ENCODE data around the gene SDK2.

The SDK2 gene

DNA sequence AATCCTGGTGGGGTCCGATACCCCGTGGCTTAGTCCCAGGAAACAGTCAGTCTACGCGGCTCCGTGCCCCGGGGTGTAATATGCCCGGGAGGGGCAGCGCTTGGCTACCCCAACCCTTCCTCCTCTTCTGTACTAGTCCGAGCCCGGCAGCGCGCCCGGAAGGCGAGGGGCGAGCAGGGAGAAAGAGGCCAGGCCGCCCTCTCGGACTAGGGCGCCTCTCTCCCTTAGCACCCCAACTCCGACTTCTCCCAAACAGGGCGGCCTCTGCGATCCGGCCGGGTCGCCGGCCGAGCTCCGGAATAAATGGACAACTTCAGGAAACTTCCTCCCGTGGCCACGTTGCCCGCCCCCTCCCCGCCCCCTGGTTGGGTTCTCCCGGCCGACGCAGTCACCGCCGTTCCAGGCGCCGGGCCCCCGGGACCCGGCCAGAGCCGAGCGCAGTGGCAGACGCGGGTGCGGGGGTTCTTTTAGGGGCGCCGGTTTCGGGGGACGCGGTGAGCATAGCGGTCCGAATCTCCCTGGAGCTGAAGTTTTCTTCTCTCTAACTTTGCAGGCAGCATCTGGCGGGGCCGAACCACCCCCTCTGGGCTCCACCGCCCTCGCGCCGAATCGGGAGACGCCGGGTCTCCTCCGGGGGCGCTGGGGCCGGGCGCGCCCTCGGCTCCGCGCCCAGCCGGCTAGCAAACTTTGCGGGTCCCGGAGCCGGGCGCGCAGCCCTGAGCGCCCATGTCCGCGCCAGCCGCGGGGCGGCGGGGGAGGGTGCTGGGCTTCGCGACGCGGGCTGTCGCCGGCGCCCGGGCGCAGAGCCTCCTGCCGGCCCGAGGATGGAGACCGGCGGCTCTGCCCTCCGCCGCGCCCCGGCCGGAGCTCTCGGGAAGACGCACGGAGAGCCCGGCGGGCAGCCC is at the start of gene SDK2:
Gene SDK2, minus strand, starts transcription at position 301 of the 905 bp plus-strand sequence. CDS start 357 bp downstream, outside the sequence.
- no peak for DNase-seq (ENCODE audit: low read depth)

DNA sequence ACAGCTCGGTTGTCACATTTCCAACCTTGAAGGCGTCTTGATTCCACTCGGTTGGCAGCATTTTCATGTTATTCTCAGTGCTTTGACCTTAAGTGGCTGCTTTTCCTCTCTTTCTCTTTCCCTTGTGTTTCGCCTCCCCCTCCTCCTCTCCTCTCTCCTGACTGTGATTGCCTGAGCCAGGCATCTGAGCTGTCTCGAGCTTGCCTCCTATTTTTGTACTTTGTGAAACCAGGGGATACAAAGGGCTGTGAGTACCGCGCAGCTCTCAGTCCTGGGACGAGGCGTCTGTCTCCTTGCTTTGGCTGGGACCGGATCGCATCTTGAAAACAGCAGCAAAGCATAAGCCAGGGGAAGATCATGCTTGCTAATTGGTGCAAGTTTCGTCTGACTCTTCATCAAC is 48.8 kb upstream of the SDK2 start:
- DNase-seq (ENCODE audit: low read depth), result no peak

DNA sequence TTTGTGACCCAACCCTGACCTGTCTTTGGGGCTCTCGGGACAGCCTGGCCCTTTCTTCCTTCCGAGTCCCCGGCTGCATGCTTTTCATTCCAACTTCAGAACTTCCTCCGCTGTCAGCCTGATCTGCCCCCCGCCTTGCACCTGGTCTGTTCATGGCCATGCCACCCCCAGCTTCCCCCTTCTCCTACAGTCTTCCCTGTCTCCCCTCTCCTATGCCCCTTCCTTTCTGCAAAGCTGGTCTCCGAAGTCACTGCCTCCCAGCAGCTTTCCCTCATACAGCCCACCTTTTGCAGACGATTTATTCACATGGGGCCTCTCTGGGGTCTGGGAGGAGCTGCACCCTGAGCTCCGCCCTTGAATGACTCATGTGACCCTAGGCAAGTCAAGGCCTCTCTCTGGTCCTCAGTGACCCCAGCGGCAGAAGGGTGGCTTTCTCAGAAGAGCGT is 47.1 kb upstream of the SDK2 start:
- no peak for DNase-seq (ENCODE audit: low read depth)

DNA sequence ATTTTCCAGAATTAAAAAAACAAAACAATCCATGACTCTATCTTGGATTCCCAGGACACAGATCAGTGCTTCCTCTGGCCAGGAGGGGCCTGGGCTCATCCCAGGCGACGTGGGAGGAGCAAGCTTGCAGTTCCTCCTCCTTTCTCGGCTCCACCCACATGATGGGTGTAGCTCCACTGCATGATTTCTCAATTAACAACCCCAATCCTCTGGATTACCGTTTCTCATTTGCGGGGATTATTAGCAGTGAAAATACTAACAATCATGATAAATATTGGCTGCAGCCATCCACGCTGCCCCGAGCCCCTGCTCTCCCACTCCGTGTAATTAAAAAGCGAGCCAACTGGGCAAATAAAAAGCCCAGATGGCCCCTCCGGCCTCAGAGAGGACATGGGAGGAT is 46.4 kb upstream of the SDK2 start:
- DNase-seq (ENCODE audit: low read depth), result no peak

DNA sequence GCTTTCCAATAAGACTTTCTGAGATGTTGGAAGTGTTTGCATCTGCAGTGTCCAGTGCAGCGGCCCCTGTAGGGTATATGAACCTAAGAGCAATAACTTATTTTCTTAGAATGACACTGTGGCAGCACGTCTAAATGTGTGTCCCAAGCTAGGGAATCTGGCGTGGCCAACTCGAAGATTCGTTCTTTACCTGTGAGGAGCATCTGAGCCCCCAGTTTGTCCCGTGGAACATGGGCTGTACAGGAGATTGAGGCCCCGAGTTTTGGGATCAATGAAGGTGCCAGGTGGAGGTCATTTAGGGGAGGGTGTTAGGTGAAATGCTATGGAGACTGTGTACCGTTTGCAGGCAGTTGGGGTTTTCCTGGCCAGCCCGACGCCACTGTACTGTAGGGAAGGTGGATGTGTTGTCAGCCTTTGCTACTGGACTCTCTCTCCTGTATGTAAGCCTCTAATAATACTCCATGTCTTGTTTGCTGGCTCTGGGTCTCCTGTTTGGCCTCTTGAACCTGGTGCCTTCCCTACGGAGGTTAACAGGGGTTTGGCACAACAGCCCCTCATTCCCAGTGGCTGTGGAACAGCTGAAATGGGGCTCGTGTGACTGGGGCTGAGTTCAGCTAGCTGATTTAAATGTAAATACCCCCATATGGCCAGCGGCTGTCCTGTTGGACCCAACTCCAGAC is 45.5 kb upstream of the SDK2 start:
- no peak for DNase-seq (ENCODE audit: low read depth)

DNA sequence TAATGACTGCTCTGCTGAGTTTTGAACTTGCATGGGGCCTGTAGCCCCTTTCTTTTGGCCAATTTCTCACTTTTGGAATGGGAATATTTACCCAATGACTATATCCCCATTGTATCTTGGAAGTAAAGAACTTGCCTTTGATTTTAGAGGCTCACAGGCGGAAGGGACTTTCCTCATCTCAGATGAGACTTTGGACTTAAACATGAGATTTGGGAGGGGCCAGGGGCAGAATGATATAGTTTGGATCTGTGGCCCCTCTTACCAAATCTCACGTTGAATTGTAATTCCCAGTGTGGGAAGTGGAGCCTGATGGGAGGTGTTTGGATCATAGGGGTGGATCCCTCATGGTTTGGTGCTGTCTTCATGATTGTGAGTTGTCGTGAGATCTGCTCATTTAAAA is 42.7 kb upstream of the SDK2 start:
- no peak for DNase-seq (ENCODE audit: low read depth)

- DNase-seq (ENCODE audit: low read depth), result no peak
Observed at GRCh38 chr17:73686126-73686525, 41.9 kb upstream of the SDK2 start.

- DNase-seq (ENCODE audit: low read depth), result no peak
Observed at GRCh38 chr17:73684183-73684582, 39.9 kb upstream of the SDK2 start.

DNA sequence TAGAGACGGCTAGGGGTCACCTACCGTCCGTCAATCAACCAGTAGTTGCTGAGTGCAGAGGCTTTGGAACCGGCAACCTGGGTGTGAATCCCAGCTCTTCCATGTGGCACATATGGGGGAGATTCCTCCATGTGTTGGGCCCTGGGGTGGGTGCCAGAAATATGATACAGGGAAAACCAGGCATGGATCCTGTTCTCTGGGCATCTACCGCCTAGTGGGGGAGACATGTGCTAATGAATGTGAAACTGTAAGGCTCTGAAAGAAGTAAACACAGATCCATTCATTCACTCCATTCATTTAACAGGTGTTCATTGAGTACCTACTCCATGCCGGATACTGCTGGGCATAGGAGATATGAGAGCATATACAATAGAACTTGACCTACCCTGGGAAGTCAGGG is 39.5 kb upstream of the SDK2 start:
- no peak for DNase-seq (ENCODE audit: low read depth)

- no peak for DNase-seq (ENCODE audit: low read depth)
Observed at GRCh38 chr17:73681946-73682345, 37.7 kb upstream of the SDK2 start.

- DNase-seq (ENCODE audit: low read depth), result no peak
Observed at GRCh38 chr17:73679476-73679875, 35.2 kb upstream of the SDK2 start.

DNA sequence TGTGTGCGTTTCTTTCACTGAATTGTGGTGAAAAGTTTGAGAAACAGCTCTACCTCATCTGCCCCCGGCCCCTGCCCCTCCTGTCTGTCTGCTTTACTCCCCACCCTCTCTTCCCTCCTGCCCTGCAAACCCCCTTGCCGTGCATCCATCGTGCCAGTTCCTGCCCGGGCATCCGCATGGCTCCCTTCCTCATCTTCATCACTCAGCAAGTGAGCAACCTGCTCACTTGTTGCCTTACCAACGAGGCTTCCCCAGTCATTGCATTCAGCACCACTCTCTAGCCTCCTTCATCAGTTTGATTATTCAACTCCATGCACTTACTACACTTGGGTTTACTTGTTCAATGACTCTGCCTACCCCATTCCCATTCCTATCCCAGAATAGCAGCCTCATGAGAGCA is 34.8 kb upstream of the SDK2 start:
- DNase-seq (ENCODE audit: low read depth), result no peak

DNA sequence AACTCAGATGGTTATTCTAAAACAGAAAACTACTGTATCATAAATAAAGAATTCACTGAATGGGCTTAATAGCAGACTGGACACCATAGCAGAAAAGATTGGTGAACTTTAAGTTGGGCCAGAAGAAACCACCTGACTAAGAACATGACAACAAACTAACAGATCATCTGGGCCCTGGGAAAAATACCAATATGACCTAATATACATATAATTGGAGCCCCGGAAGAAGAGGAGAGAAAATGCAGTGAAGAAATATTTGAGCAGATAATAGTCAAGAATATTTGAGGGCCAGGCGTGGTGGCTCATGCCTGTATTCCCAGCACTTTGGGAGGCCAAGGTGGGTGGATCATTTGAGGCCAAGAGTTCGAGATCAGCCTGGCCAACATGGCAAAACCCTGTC is 25.5 kb upstream of the SDK2 start:
- DNase-seq (ENCODE audit: low read depth), result no peak

GRCh38 chr17:73667181-73667959 is 23.1 kb upstream of the SDK2 start:
- DNase-seq (ENCODE audit: low read depth), result no peak

GRCh38 chr17:73663614-73664013 is 19.4 kb upstream of the SDK2 start:
- DNase-seq (ENCODE audit: low read depth), result no peak

- DNase-seq (ENCODE audit: low read depth), result no peak
Observed at GRCh38 chr17:73660366-73660765, 16.1 kb upstream of the SDK2 start.

DNA sequence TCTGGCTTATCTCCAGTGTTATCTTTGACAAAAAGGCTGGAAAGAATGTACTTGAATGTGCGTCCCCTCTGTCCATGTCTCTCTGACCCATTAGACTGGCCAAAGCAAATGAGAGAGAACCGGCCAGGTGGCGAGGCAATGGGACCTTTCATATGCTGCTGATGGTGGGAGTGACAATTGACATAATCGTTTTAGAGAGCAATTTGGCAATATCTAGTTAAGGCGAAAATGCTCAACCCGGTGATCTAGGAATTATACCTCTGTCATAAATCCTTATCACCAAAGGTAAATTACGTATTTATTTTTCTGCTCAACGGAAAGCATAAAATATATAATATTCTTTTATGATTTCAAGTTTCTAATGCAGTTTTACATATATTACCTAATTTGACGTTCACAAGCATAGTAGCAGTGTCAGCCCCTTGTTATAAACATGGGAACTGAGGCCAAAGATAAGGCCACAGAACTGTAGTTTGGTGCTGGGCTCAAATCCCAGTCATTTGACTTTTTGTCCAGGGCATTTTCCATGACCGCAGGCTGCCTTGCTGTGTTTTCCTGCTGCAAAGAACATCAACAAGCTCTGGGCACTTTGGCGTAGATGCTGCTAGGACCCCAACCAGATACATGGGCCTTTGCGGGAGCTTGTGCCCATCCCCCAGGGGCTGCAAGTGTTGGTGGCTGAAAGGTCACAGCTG is 14.7 kb upstream of the SDK2 start:
- DNase-seq (ENCODE audit: low read depth), result no peak

DNA sequence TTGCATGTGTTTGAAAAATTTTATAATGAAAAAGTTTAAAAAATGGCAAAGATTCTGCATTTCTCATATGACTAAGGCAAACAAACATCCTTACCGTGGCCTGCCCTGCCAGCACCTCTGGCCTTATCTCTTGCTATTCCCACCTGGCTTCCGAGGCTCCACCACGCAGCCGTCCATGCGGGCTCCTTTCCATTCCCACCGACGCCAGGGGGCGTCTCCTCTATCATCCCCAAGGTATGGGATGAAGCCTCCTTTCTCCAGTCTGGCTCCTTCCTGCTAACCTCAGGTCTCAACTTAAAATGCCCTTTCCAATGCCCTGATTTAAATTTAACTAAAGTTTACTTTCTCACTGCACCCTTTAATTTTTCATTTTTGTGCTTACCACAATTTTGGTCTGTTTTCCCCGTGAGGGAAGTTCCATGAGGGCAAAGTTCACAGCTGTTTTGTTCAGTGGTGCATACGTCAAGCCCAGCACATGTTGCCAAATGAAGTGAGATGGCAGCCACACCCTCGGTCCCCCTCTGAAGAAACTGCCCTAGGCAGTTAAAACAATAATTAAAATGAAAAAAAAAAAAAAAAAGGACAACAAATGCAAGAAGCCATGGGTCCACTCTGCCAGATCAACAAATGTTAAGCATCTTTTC is 13.3 kb upstream of the SDK2 start:
- no peak for DNase-seq (ENCODE audit: low read depth)

GRCh38 chr17:73654241-73654640 is 10.0 kb upstream of the SDK2 start:
- no peak for DNase-seq (ENCODE audit: low read depth)

DNA sequence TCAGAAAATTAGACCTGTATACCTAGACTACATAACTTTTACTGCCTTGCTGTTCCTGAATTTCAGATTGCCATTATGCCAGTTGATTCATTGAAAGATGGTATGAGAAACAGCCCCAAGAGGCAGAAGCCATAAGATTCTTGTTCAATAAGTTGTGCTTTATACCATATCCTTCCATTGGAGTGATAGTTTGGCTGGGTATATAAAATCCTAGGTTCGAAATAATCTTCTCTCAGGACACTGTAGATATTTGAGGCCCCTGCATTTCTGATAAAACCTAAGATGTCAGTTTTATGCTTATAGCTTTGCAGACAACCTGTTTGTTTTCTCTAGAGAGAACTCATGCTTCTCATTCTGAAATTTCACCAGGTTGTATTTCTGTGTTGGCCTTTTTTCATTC is 9.6 kb upstream of the SDK2 start:
- DNase-seq (ENCODE audit: low read depth), result no peak

DNA sequence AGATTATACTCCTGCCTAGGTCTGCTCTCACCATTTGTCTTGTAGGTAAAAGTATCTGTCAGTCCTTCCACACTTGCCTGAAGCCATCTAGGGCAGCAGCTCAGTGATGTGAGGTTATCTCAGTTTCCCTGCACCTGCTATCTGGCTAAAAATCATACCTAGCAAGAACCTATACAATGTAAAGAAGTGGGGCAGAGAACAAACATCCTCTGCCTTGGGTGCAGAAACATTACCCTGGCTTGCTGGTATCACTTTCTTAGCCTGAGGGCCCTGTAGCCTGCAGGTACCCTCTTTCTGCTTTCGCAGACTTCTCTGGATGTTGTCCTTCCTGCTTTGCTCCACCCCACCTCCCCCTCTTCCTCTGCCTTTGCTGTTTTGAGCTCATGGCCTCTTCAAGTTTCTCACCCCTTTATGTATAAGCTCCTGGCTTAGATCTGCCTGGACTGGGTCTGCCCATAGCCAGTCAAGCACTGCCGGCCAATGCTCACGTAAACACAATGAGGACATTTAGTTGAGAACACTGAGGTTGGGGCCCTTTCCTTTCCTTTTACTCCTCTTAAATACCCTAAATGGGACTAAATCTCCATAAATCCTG is 8.7 kb upstream of the SDK2 start:
- DNase-seq (ENCODE audit: low read depth), result no peak
